H9 (cell line): ENCODE measurements around the gene PLPPR4. TPM values are rescaled to one million over a fixed set of nuclear protein-coding genes. Genes with fewer than 3 reads are reported as not detected.

Experiments used
- DNase-seq: peaks from one replicate; pipeline ENCODE4 v3.0.0-alpha.2; 2017
- H2AFZ ChIP-seq: one replicate; pipeline ENCODE4 v1.6.1; 2013; ENCODE audit warnings: mild to moderate bottlenecking, low read length, control low read depth, moderate library complexity
- H2AK5ac ChIP-seq: 2 replicates; pipeline ENCODE4 v1.6.1; 2013; ENCODE audit warnings: low read length, control low read depth, mixed read lengths; ENCODE audit not compliant: insufficient read length
- H2BK120ac ChIP-seq: one replicate; pipeline ENCODE4 v1.6.1; 2013; ENCODE audit warnings: low read depth, mild to moderate bottlenecking, low read length, control low read depth, inconsistent platforms; ENCODE audit not compliant: poor library complexity, severe bottlenecking
- H2BK12ac ChIP-seq: 2 replicates; pipeline ENCODE4 v1.6.1; 2013; ENCODE audit warnings: low read length, control low read depth, mixed read lengths, low read depth; ENCODE audit not compliant: insufficient read length
- H2BK15ac ChIP-seq: 2 replicates; pipeline ENCODE4 v1.6.1; 2013; ENCODE audit warnings: low read depth, low read length, control low read depth
- H2BK20ac ChIP-seq: one replicate; pipeline ENCODE4 v1.6.1; 2013; ENCODE audit warnings: low read depth, mild to moderate bottlenecking, low read length, control low read depth, inconsistent platforms; ENCODE audit not compliant: poor library complexity, severe bottlenecking
- H2BK5ac ChIP-seq: 2 replicates; pipeline ENCODE4 v1.6.1; 2013; ENCODE audit warnings: low read length, control low read depth, mixed read lengths; ENCODE audit not compliant: insufficient read length
- H3K14ac ChIP-seq: 2 replicates; pipeline ENCODE4 v1.6.1; 2013; ENCODE audit warnings: low read length, control low read depth; ENCODE audit not compliant: insufficient read depth
- H3K18ac ChIP-seq: 2 replicates; pipeline ENCODE4 v1.6.1; 2013; ENCODE audit warnings: low read depth, mild to moderate bottlenecking, mixed read lengths, low read length, control low read depth; ENCODE audit not compliant: insufficient read length
- H3K23ac ChIP-seq: 2 replicates; pipeline ENCODE4 v1.6.1; 2013; ENCODE audit warnings: low read length, control low read depth, mixed read lengths, low read depth; ENCODE audit not compliant: insufficient read length
- H3K23me2 ChIP-seq: 2 replicates; pipeline ENCODE4 v1.6.1; 2013; ENCODE audit warnings: low read depth, mild to moderate bottlenecking, mixed read lengths, low read length, control low read depth; ENCODE audit not compliant: insufficient read length, poor library complexity, severe bottlenecking
- H3K27ac ChIP-seq: 2 replicates; pipeline ENCODE4 v1.5.1; 2013; ENCODE audit warnings: low read length, control low read depth, mixed read lengths, low read depth; ENCODE audit not compliant: insufficient read length
- H3K27me3 ChIP-seq: 2 replicates; pipeline ENCODE4 v1.6.1; 2013; ENCODE audit warnings: low read length, control low read depth, inconsistent platforms; ENCODE audit not compliant: insufficient read depth
- H3K4ac ChIP-seq: 2 replicates; pipeline ENCODE4 v1.6.1; 2013; ENCODE audit warnings: low read depth, mild to moderate bottlenecking, control low read depth, inconsistent platforms, low read length, moderate library complexity
- H3K4me1 ChIP-seq: 2 replicates; pipeline ENCODE4 v1.6.1; 2013; ENCODE audit warnings: low read length, control low read depth, inconsistent platforms; ENCODE audit not compliant: insufficient read depth
- H3K4me2 ChIP-seq: 2 replicates; pipeline ENCODE4 v1.6.1; 2013; ENCODE audit warnings: low read length, control low read depth, mixed read lengths; ENCODE audit not compliant: insufficient read length, insufficient read depth
- H3K56ac ChIP-seq: 2 replicates; pipeline ENCODE4 v1.6.1; 2013; ENCODE audit warnings: low read depth, mild to moderate bottlenecking, mixed read lengths, low read length, control low read depth; ENCODE audit not compliant: insufficient read length
- H3K79me1 ChIP-seq: 2 replicates; pipeline ENCODE4 v1.6.1; 2013; ENCODE audit warnings: low read depth, mild to moderate bottlenecking, moderate library complexity, low read length, control low read depth, inconsistent platforms; ENCODE audit not compliant: insufficient read depth, poor library complexity, severe bottlenecking
- H3K79me2 ChIP-seq: 2 replicates; pipeline ENCODE4 v1.6.1; 2013; ENCODE audit warnings: low read length, control low read depth, inconsistent platforms; ENCODE audit not compliant: insufficient read depth
- H3K9ac ChIP-seq: 2 replicates; pipeline ENCODE4 v1.6.1; 2013; ENCODE audit warnings: low read length, control low read depth, mixed read lengths; ENCODE audit not compliant: insufficient read length; ENCODE audit errors: extremely low read depth
- H3K9me3 ChIP-seq: one replicate; pipeline ENCODE4 v1.6.1; 2013; ENCODE audit warnings: low read depth, low read length, inconsistent platforms; ENCODE audit not compliant: control insufficient read depth
- H3T11ph ChIP-seq: one replicate; pipeline ENCODE4 v1.6.1; 2013; ENCODE audit warnings: mild to moderate bottlenecking, low read length, control low read depth, inconsistent platforms
- H4K20me1 ChIP-seq: one replicate; pipeline ENCODE4 v1.6.1; 2013; ENCODE audit not compliant: control insufficient read depth, insufficient read length, insufficient read depth
- H4K5ac ChIP-seq: 2 replicates; pipeline ENCODE4 v1.6.1; 2013; ENCODE audit warnings: low read depth, mild to moderate bottlenecking, mixed read lengths, low read length, control low read depth; ENCODE audit not compliant: insufficient read length
- H4K8ac ChIP-seq: replicated peaks from 2 replicates; pipeline ENCODE4 v1.6.1; 2013; ENCODE audit warnings: low read length, control low read depth, mixed read lengths, low read depth; ENCODE audit not compliant: insufficient read length
- H4K91ac ChIP-seq: 2 replicates; pipeline ENCODE4 v1.6.1; 2013; ENCODE audit warnings: low read depth, mild to moderate bottlenecking, moderate library complexity, mixed read lengths, low read length, control low read depth; ENCODE audit not compliant: insufficient read length
- H3K27ac Mint-ChIP-seq, 3 experiments: 2 replicates in 2 of 3; 3 replicates in 1 of 3; pipeline ENCODE4 v1.8.0; 2020 to 2021; ENCODE audit warnings: mixed read lengths in 3 of 3, mild to moderate bottlenecking in 1 of 3, moderate library complexity in 1 of 3
- H3K27me3 Mint-ChIP-seq: 2 replicates; pipeline ENCODE4 v1.8.0; 2021; ENCODE audit warnings: low read depth, mild to moderate bottlenecking, moderate library complexity, mixed read lengths
- H3K36me3 Mint-ChIP-seq, 3 experiments: 2 replicates in 2 of 3; 3 replicates in 1 of 3; pipeline ENCODE4 v1.8.0; 2020 to 2021; ENCODE audit warnings: low read depth in 3 of 3, mixed read lengths in 3 of 3; ENCODE audit not compliant: insufficient read depth in 1 of 3
- H3K4me1 Mint-ChIP-seq, 2 experiments: 2 replicates each; pipeline ENCODE4 v1.8.0; 2020; ENCODE audit warnings: mixed read lengths in 2 of 2
- H3K4me3 Mint-ChIP-seq, 2 experiments: 2 replicates in 1 of 2; 3 replicates in 1 of 2; pipeline ENCODE4 v1.8.0; 2020 to 2021; ENCODE audit warnings: mild to moderate bottlenecking in 2 of 2, mixed read lengths in 2 of 2, moderate library complexity in 1 of 2
- H3K9me3 Mint-ChIP-seq, 2 experiments: 2 replicates in 1 of 2; 3 replicates in 1 of 2; pipeline ENCODE4 v1.8.0; 2020; ENCODE audit warnings: mild to moderate bottlenecking in 2 of 2, mixed read lengths in 2 of 2, moderate library complexity in 1 of 2
- WGBS: extraction: QIAGEN DNeasy Blood & Tissue Kit; methylation state at CpG from one replicate; pipeline ENCODE4 v1.1.7; 2013; ENCODE audit warnings: missing lambda C conversion rate, low lambda C conversion rate, mixed read lengths; ENCODE audit not compliant: insufficient read length; ENCODE audit errors: extremely low coverage; 5-methylcytosine and 5-hydroxymethylcytosine counted together
- total RNA-seq: library from RNA; stranded (reverse); gene quantifications from 2 replicates; pipeline ENCODE4 v1.2.1, GENCODE V29; 2021
- TF ChIP-seq, protein P1 (sequence below): fragments of 200-600 bp; sonication (generic); conservative IDR thresholded peaks from 3 replicates; pipeline ENCODE4 v1.8.0; 2021; ENCODE audit warnings: antibody characterized with exemption, mild to moderate bottlenecking

Gene PLPPR4
- total RNA-seq, 1 experiment from 2014 or later, result 0.31 TPM

DNA sequence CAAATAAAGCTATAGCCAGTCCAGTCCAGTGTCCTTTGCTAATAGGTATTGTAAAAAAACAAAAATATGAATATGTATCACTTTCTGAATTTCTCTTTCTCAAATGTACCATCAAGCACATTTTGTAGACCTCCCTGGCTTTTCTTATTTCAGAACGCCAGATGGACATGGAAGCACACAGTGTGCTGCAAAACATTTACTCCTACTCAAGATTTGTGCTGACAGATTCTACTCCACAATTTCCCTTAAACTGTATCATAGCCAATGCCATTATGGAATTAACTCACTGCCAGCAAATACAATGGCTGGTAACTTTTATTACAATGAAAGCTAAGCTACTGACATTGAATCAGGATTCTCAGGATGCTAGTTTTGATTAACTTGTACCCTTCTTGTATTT, 30.8 kb upstream of the PLPPR4 start:
- no peaks in the 10 kb centered on the region for H4K20me1 ChIP-seq
- TF ChIP-seq, protein P1, sequence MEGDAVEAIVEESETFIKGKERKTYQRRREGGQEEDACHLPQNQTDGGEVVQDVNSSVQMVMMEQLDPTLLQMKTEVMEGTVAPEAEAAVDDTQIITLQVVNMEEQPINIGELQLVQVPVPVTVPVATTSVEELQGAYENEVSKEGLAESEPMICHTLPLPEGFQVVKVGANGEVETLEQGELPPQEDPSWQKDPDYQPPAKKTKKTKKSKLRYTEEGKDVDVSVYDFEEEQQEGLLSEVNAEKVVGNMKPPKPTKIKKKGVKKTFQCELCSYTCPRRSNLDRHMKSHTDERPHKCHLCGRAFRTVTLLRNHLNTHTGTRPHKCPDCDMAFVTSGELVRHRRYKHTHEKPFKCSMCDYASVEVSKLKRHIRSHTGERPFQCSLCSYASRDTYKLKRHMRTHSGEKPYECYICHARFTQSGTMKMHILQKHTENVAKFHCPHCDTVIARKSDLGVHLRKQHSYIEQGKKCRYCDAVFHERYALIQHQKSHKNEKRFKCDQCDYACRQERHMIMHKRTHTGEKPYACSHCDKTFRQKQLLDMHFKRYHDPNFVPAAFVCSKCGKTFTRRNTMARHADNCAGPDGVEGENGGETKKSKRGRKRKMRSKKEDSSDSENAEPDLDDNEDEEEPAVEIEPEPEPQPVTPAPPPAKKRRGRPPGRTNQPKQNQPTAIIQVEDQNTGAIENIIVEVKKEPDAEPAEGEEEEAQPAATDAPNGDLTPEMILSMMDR, result no peak
- Mint-ChIP-seq H3K27me3 (no peaks in the 10 kb centered on the region), H3K9me3 (no peaks in the 10 kb centered on the region), H3K36me3 (no peaks in the 10 kb centered on the region), H3K27ac (no peak overlapping the region), H3K4me1 (no peaks in the 10 kb centered on the region), H3K4me3 (no peak overlapping the region)
- no peak overlapping the region for H3T11ph ChIP-seq
- H3K27ac ChIP-seq, result no peak overlapping the region
- H3K4me2 ChIP-seq, result no peak overlapping the region
- no peaks in the 10 kb centered on the region for H3K23me2 ChIP-seq
- no peaks in the 10 kb centered on the region for H3K4me1 ChIP-seq
- no peak overlapping the region for H2BK15ac ChIP-seq
- H2BK5ac ChIP-seq, result no peak overlapping the region
- H3K9me3 ChIP-seq, result no peaks in the 10 kb centered on the region
- no peak overlapping the region for H2BK120ac ChIP-seq
- H3K9ac ChIP-seq, result no peak overlapping the region
- no CpG with 5 or more reads among the region's 1 CpG for WGBS
- no peak for DNase-seq
- no peak overlapping the region for H3K4ac ChIP-seq
- no peak overlapping the region for H3K14ac ChIP-seq
- no peaks in the 10 kb centered on the region for H3K79me1 ChIP-seq
- no peak overlapping the region for H3K23ac ChIP-seq
- H3K79me2 ChIP-seq, result no peaks in the 10 kb centered on the region
- no peak overlapping the region for H2AK5ac ChIP-seq
- no peak overlapping the region for H4K8ac ChIP-seq
- no peak overlapping the region for H2BK12ac ChIP-seq
- no peak overlapping the region for H2BK20ac ChIP-seq
- no peak overlapping the region for H4K5ac ChIP-seq
- no peak overlapping the region for H3K18ac ChIP-seq
- no peak overlapping the region for H4K91ac ChIP-seq
- H3K56ac ChIP-seq, result no peak overlapping the region
- H3K27me3 ChIP-seq, result no peaks in the 10 kb centered on the region
- H2AFZ ChIP-seq, result no peak overlapping the region
